Panc1 (cell line): ENCODE measurements around the gene POC1B. TPM values are rescaled to one million over a fixed set of nuclear protein-coding genes. Genes with fewer than 3 reads are reported as not detected.

Experiments used
- ATAC-seq: fragments of 200-7000 bp; cut with Tn5 transposase; 2 replicates; pipeline ENCODE4 v1.9.1; 2020; ENCODE audit warnings: mild to moderate bottlenecking, moderate library complexity
- BruUV-seq: library from RNA; stranded (reverse); fragments of 400-500 nt; replicated peaks from 2 replicates; lab custom pipeline; 2021; lab: Mats Ljungman, UMichigan
- CTCF ChIA-PET: fragments of 300-600 bp; sonication (Branson Sonifier 250); formaldehyde crosslinking; loops from one replicate; lab custom pipeline; 2022; ENCODE audit warnings: antibody characterized with exemption; lab: Charles Lee
- POLR2A ChIA-PET: fragments of 300-600 bp; sonication (Branson Sonifier 250); formaldehyde crosslinking; loops from one replicate; lab custom pipeline; 2022; ENCODE audit warnings: antibody characterized with exemption; lab: Charles Lee
- DNase-seq: peaks from one replicate; pipeline ENCODE4 v3.0.0-alpha.2; 2010; ENCODE audit warnings: low read depth, low spot score
- H3K27ac ChIP-seq: 2 replicates; pipeline ENCODE4 v1.5.1; 2011; ENCODE audit warnings: mild to moderate bottlenecking, low read length, inconsistent platforms
- H3K27me3 ChIP-seq: fragments of 200-500 bp; sonication (Bioruptor generic); 2 replicates; pipeline ENCODE4 v1.6.0; 2014; ENCODE audit warnings: low read length, inconsistent platforms; ENCODE audit not compliant: control insufficient read depth, insufficient read depth
- H3K36me3 ChIP-seq: fragments of 200-500 bp; sonication (Bioruptor generic); 2 replicates; pipeline ENCODE4 v1.5.1; 2014; ENCODE audit warnings: inconsistent platforms, mild to moderate bottlenecking, low read length, moderate library complexity; ENCODE audit not compliant: control insufficient read depth, insufficient read depth
- H3K4me1 ChIP-seq: 2 replicates; pipeline ENCODE4 v1.5.1; 2011; ENCODE audit warnings: inconsistent platforms, mild to moderate bottlenecking, low read length, moderate library complexity; ENCODE audit not compliant: control insufficient read depth, insufficient read depth
- H3K4me3 ChIP-seq, 2 experiments: 2 replicates each; pipeline ENCODE4 v1.5.1; 2011 to 2012; ENCODE audit warnings: low read depth in 2 of 2, low read length in 2 of 2, mild to moderate bottlenecking in 2 of 2, inconsistent platforms in 1 of 2, moderate library complexity in 1 of 2
- H3K9me3 ChIP-seq: fragments of 200-500 bp; sonication (Bioruptor generic); 2 replicates; pipeline ENCODE4 v1.5.1; 2014; ENCODE audit warnings: low read depth, mild to moderate bottlenecking, inconsistent platforms, low read length, moderate library complexity; ENCODE audit not compliant: control insufficient read depth, insufficient read depth
- POLR2AphosphoS5 ChIP-seq: IDR thresholded peaks from 2 replicates; pipeline ENCODE4 v1.6.1; 2012; ENCODE audit warnings: mild to moderate bottlenecking, low read depth, low read length, moderate library complexity
- SIN3A ChIP-seq: IDR thresholded peaks from 2 replicates; pipeline ENCODE4 v1.6.1; 2012; ENCODE audit warnings: low read depth, mild to moderate bottlenecking, low read length, moderate library complexity, borderline replicate concordance; ENCODE audit not compliant: insufficient read depth
- TCF7L2 ChIP-seq: IDR thresholded peaks from 2 replicates; pipeline ENCODE4 v1.6.1; 2011; ENCODE audit warnings: mild to moderate bottlenecking, low read depth, low read length, inconsistent platforms
- in situ Hi-C: cut with HindIII; loops from 2 replicates; pipeline ENCODE4 v1.10.0; 2016; ENCODE audit warnings: low sequenced_read_pairs, low pct_unique_long_range_greater_than_20kb
- intact Hi-C: fragments of 100-400 bp; cut with micrococcal nuclease; formaldehyde crosslinking; loops from one replicate; pipeline ENCODE4 v1.10.0; 2022; ENCODE audit not compliant: unreplicated experiment
- total RNA-seq: library from RNA; stranded (reverse); gene quantifications from one replicate; pipeline ENCODE4 v1.2.1, GENCODE V29; 2021; ENCODE audit not compliant: unreplicated experiment
- TF ChIP-seq, protein P1 (sequence below), 2 experiments: IDR thresholded peaks; 2 replicates each; pipeline ENCODE4 v1.6.1; 2011 to 2012; ENCODE audit warnings: low read depth in 2 of 2, control low read depth in 1 of 2, low read length in 1 of 2, mild to moderate bottlenecking in 1 of 2, moderate library complexity in 1 of 2; ENCODE audit not compliant: insufficient read depth in 1 of 2
- TF ChIP-seq, protein P2 (sequence below): fragments of 450-650 bp; IDR thresholded peaks from 2 replicates; pipeline ENCODE4 v1.5.1; 2017; ENCODE audit warnings: mild to moderate bottlenecking

The POC1B gene
- total RNA-seq, 1 experiment from 2014 or later, result 7.3 TPM

DNA sequence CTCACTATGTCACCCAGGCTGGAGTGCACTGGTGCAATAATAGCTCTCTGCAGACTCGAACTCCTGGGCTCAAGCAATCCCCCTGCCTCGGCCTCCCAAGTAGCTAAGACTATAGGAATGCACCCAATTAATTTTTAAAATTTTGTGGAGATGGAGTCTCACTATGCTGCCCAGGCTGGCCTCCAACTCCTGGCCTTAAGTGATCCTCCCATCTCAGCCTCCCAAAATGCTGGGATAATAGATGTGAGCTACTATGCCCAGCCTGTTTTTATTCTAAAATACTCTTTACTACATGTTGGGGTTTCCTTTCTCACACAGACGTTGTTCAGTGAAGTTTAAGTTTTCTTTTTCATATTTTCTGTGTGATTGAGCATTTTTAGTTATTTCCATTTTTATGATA lies 112.6 kb downstream of the POC1B start:
- Histone ChIP-seq H3K4me3 (no peak overlapping the region), H3K36me3 (no peaks in the 10 kb centered on the region), H3K4me1 (no peaks in the 10 kb centered on the region), H3K27ac (no peak overlapping the region), H3K9me3 (no peaks in the 10 kb centered on the region), H3K27me3 (no peaks in the 10 kb centered on the region)
- ChIA-PET CTCF (no interaction called here), POLR2A (no interaction called here)
- ATAC-seq, result no peak
- in situ Hi-C loops (no loop called here), intact Hi-C loops (no loop called here)
- DNase-seq, result no peak
- BruUV-seq, result no TSS peak
- TF ChIP-seq, protein P1, sequence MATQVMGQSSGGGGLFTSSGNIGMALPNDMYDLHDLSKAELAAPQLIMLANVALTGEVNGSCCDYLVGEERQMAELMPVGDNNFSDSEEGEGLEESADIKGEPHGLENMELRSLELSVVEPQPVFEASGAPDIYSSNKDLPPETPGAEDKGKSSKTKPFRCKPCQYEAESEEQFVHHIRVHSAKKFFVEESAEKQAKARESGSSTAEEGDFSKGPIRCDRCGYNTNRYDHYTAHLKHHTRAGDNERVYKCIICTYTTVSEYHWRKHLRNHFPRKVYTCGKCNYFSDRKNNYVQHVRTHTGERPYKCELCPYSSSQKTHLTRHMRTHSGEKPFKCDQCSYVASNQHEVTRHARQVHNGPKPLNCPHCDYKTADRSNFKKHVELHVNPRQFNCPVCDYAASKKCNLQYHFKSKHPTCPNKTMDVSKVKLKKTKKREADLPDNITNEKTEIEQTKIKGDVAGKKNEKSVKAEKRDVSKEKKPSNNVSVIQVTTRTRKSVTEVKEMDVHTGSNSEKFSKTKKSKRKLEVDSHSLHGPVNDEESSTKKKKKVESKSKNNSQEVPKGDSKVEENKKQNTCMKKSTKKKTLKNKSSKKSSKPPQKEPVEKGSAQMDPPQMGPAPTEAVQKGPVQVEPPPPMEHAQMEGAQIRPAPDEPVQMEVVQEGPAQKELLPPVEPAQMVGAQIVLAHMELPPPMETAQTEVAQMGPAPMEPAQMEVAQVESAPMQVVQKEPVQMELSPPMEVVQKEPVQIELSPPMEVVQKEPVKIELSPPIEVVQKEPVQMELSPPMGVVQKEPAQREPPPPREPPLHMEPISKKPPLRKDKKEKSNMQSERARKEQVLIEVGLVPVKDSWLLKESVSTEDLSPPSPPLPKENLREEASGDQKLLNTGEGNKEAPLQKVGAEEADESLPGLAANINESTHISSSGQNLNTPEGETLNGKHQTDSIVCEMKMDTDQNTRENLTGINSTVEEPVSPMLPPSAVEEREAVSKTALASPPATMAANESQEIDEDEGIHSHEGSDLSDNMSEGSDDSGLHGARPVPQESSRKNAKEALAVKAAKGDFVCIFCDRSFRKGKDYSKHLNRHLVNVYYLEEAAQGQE (IDR thresholded peaks at IDR 0.05; ENCODE audit: insufficient read depth in 1 of 2, low read depth in 2 of 2, low read length in 1 of 2), result no peak
- TF ChIP-seq, protein P2, sequence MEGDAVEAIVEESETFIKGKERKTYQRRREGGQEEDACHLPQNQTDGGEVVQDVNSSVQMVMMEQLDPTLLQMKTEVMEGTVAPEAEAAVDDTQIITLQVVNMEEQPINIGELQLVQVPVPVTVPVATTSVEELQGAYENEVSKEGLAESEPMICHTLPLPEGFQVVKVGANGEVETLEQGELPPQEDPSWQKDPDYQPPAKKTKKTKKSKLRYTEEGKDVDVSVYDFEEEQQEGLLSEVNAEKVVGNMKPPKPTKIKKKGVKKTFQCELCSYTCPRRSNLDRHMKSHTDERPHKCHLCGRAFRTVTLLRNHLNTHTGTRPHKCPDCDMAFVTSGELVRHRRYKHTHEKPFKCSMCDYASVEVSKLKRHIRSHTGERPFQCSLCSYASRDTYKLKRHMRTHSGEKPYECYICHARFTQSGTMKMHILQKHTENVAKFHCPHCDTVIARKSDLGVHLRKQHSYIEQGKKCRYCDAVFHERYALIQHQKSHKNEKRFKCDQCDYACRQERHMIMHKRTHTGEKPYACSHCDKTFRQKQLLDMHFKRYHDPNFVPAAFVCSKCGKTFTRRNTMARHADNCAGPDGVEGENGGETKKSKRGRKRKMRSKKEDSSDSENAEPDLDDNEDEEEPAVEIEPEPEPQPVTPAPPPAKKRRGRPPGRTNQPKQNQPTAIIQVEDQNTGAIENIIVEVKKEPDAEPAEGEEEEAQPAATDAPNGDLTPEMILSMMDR, result no peak
- TF ChIP-seq POLR2AphosphoS5 (no peak), TCF7L2 (no peak), SIN3A (no peak)

DNA sequence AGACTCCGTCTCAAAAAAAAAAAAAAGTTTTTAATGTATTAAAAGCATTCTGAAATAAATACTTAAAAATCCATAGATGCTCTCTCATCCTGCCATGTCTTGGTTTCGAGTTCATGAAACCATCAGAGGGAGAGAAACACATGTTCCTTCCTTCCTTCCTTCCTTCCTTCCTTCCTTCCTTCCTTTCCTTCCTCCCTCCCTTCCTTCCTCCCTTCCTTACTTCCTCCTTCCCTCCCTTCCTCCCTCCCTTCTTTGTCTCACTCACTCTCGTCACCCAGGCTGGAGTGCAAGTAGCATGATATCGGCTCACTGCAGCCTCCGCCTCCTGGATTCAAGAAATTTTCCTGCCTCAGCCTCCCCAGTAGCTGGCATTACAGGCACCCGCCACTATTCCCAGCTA lies 113.2 kb downstream of the POC1B start:
- H3K27ac ChIP-seq, result no peak overlapping the region
- no peaks in the 10 kb centered on the region for H3K27me3 ChIP-seq
- no peaks in the 10 kb centered on the region for H3K4me1 ChIP-seq
- no TSS peak for BruUV-seq
- DNase-seq, result no peak
- in situ Hi-C loops, result no loop called here
- POLR2A ChIA-PET, result no interaction called here
- intact Hi-C loops, result no loop called here
- no peak for ATAC-seq
- CTCF ChIA-PET, result no interaction called here
- no peak overlapping the region for H3K4me3 ChIP-seq
- H3K36me3 ChIP-seq, result no peaks in the 10 kb centered on the region
- H3K9me3 ChIP-seq, result no peaks in the 10 kb centered on the region
- no peak for TF ChIP-seq SIN3A
- TF ChIP-seq, protein P2, result no peak
- no peak for TF ChIP-seq TCF7L2

DNA sequence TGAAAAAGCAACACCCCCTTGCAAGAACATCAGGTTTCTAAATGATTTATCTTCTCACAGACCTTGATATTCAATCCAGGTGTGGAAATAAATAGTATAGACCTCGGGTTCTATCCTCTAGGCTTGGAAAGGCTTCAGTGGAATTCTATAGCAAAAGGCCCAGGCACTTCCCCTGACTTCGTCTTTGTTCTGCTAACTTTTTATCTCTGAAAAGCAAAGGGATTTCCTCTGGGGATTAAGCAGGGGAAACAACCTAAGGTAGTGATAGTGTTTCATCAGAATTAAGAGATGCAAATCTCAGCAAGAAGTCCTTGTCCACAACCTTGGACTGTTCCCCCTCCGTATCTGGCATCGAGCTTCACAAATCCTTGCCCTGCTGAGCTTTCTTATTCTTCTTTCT lies 114.0 kb downstream of the POC1B start:
- no peaks in the 10 kb centered on the region for H3K27me3 ChIP-seq
- ChIA-PET POLR2A (no interaction called here), CTCF (no interaction called here)
- H3K36me3 ChIP-seq, result no peaks in the 10 kb centered on the region
- no peaks in the 10 kb centered on the region for H3K9me3 ChIP-seq
- in situ Hi-C loops, result no loop called here
- H3K4me1 ChIP-seq, result no peaks in the 10 kb centered on the region
- TF ChIP-seq POLR2AphosphoS5 (no peak), TCF7L2 (no peak), SIN3A (no peak)
- TF ChIP-seq, protein P2, result no peak
- TF ChIP-seq, protein P1 (IDR thresholded peaks at IDR 0.05; ENCODE audit: insufficient read depth in 1 of 2, low read depth in 2 of 2, low read length in 1 of 2), result no peak
- H3K4me3 ChIP-seq, result no peak overlapping the region
- intact Hi-C loops, result no loop called here
- ATAC-seq (no peak), DNase-seq (no peak)
- H3K27ac ChIP-seq, result no peak overlapping the region
- BruUV-seq, result no TSS peak
